ENCODE measurements around the gene RNF10.
"Not testable (repeated sequence)": the region's sequence is repeated elsewhere in the genome, so short reads cannot be mapped to it uniquely, and the experiment has no call there.

The RNF10 gene

GRCh38 chr12:120529641-120530417, 4.3 kb upstream of the RNF10 start:
- DNase-seq = no peak

GRCh38 chr12:120530418-120530761, 3.8 kb upstream of the RNF10 start:
- DNase-seq = not testable (repeated sequence)

GRCh38 chr12:120532701-120533238, 1.4 kb upstream of the RNF10 start:
- DNase-seq = no peak

- DNase-seq = peak; percentile 60
Measured at GRCh38 chr12:120534703-120535655, 823 bp downstream of the RNF10 start.

- DNase-seq = peak; percentile 50
Measured at GRCh38 chr12:120536064-120536791, 2.1 kb downstream of the RNF10 start.

GRCh38 chr12:120537856-120538220, 3.7 kb downstream of the RNF10 start:
- DNase-seq = no peak

- no peak for DNase-seq
Measured at GRCh38 chr12:120538281-120539156, 4.4 kb downstream of the RNF10 start.

- DNase-seq = no peak
Measured at GRCh38 chr12:120539303-120539702, 5.1 kb downstream of the RNF10 start.

GRCh38 chr12:120540445-120540844, 6.3 kb downstream of the RNF10 start:
- DNase-seq = no peak

GRCh38 chr12:120542166-120542565, 8.0 kb downstream of the RNF10 start:
- DNase-seq = no peak

- DNase-seq = no peak
Measured at GRCh38 chr12:120544691-120545090, 10.5 kb downstream of the RNF10 start.

- no peak for DNase-seq
Measured at GRCh38 chr12:120546050-120546386, 11.9 kb downstream of the RNF10 start.

- no peak for DNase-seq
Measured at GRCh38 chr12:120554678-120555077, 20.5 kb downstream of the RNF10 start.

- no peak for DNase-seq
Measured at GRCh38 chr12:120557589-120557988, 23.4 kb downstream of the RNF10 start.

- DNase-seq = no peak
Measured at GRCh38 chr12:120562906-120563305, 28.8 kb downstream of the RNF10 start.

GRCh38 chr12:120563495-120563894, 29.3 kb downstream of the RNF10 start:
- no peak for DNase-seq

GRCh38 chr12:120571299-120571698, 37.1 kb downstream of the RNF10 start:
- DNase-seq = no peak

- no peak for DNase-seq
Measured at GRCh38 chr12:120573560-120573959, 39.4 kb downstream of the RNF10 start.

- no peak for DNase-seq
Measured at GRCh38 chr12:120574106-120574505, 40.0 kb downstream of the RNF10 start.

GRCh38 chr12:120579179-120579578, 45.0 kb downstream of the RNF10 start:
- no peak for DNase-seq

- DNase-seq = peak; percentile 96
Measured at GRCh38 chr12:120580787-120581723, 46.9 kb downstream of the RNF10 start, which contains the start of gene POP5. Gene POP5 (minus strand): TSS chr12:120581402. CDS start chr12:120581362, 40 bp downstream.
